RPMI8226 (cell line): ENCODE measurements around the gene NUF2.
"Not testable (repeated sequence)": the region's sequence is repeated elsewhere in the genome, so short reads cannot be mapped to it uniquely, and the experiment has no call there.

Source experiments
- DNase-seq: peaks from one replicate; pipeline ENCODE4 v3.0.0-alpha.2; 2015

The NUF2 gene

DNA sequence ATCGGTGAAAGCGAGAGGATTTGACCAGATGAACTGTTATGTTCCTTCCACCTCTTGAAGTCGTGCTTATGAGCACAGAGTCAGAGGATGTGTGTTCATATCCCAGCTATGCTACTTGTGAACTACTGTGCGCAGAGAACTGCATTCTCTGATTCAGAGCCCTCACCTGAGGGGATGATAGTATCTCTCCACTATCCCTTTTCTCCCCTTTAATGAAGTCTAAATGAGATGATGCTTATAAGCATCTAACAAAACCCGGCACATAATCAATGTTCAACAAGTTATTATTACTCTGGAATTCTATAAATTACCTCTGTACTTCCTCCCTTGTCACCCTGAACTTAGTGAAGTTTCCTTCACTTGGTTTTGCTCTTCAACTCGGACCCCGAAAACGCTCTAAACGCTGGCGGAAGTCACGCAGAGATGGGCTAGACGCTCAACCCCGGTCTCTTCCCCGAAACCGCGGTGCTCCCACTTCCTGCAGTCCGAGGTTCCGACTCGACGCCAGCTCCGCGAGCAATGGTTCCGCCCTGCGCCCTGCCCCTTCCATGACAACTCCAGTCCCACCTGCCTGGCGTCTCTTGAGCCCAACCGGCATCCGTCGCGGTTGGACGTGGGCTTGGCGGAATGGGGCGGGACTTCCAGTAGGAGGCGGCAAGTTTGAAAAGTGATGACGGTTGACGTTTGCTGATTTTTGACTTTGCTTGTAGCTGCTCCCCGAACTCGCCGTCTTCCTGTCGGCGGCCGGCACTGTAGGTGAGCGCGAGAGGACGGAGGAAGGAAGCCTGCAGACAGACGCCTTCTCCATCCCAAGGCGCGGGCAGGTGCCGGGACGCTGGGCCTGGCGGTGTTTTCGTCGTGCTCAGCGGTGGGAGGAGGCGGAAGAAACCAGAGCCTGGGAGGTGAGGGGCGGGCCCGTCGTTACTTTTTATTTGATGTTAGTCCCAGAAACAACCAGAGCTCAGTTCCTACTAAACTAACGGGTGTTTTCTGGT is at the start of gene NUF2:
Gene NUF2, plus strand, starts transcription at position 644 of the 995 bp plus-strand sequence. CDS start 4,098 bp downstream, outside the sequence.
- DNase-seq: peak; percentile 99

DNA sequence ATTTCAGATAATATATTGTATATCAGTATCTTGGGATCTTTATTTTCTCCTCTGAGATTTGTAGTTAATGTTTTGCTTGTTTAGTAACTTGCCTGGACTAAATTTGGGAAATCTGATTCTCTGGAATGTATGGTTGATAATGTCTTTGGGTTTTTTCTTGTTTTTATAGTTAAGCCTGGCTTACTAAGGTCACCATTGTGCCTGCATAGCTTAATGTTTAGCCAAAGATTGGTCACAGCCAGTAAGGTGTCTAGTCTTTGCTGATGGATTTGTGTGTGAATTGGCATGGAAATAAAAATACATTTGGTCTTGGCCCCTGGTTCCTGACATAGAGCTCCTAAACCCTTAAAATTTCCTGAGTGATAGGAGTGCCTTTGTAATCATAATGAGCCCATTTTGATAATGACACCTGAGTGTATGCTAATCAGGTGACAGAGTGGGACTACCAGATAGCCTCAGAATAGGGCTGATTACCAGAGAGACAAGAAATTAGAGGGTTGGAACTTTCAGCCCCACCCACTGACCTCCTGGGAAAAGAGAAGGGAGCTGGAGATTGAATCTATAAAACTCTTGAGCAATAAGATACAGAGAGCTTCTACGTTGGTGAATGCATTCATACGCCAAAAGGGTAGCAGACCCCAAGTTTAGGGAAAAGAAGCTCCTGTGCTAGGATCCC is 47.9 kb upstream of the NUF2 start:
- DNase-seq: no peak

GRCh38 chr1:163275222-163275621 is 46.5 kb upstream of the NUF2 start:
- DNase-seq: no peak

DNA sequence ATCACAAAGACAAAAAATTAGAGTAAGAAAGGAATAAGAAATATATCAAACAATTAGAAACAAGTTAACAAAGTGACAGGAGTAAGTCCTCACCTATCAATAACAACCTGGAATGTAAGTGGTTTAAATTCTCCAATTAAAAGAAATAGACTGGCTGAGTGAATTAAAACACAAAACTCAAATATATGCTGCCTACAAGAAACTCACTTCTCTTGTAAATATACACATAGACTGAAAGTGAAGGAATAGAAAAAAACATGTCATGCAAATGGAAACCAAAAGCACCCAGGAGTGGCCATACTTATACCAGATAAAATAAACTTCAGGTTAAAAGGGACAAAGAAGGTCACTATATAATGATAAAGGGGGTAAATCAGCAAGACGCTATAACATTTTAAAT is 43.2 kb upstream of the NUF2 start:
- no peak for DNase-seq

DNA sequence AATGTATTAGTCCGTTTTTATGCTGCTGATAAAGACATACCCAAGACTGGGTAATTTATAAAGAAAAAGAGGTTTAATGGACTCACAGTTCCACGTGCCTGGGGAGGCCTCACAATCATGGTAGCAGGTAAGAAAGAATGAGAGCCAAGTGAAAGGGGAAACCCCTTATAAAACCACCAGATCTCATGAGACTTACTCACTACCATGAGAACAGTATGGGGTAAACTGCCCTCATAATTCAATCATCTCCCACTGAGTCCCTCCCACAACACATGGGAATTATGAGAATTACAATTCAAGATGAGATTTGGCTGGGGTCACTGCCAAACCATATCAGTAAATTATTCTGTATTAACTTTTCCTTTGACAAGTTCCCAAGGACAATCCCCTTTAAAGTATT is 36.9 kb upstream of the NUF2 start:
- not testable (repeated sequence) for DNase-seq

- no peak for DNase-seq
Observed at GRCh38 chr1:163290025-163290640, 31.6 kb upstream of the NUF2 start.

- DNase-seq: no peak
Observed at GRCh38 chr1:163291461-163291860, 30.3 kb upstream of the NUF2 start.

GRCh38 chr1:163292153-163292552 is 29.6 kb upstream of the NUF2 start:
- not testable (repeated sequence) for DNase-seq

- DNase-seq: not testable (repeated sequence)
Observed at GRCh38 chr1:163293497-163293896, 28.3 kb upstream of the NUF2 start.

DNA sequence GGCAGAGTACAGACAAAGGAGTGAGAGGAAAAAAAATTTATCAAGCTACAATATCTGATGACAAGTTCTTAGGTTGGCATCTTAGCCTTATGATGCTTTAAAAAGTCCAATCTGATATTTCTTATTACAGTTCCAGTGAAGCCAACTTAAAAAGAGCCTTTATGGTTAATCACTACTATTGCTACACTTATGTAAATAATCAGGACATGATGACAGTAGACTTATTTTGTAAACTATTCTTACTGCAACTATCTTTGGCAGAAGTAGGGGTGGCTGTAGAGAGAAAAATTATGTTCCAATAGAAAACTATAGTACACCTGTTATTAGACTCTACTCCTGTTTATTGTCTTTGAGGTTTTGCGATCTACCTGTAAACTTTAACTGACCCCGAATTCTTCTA is 25.8 kb upstream of the NUF2 start:
- DNase-seq: no peak

- DNase-seq: no peak
Observed at GRCh38 chr1:163296504-163297263, 25.1 kb upstream of the NUF2 start.

GRCh38 chr1:163298365-163298764 is 23.4 kb upstream of the NUF2 start:
- DNase-seq: no peak

DNA sequence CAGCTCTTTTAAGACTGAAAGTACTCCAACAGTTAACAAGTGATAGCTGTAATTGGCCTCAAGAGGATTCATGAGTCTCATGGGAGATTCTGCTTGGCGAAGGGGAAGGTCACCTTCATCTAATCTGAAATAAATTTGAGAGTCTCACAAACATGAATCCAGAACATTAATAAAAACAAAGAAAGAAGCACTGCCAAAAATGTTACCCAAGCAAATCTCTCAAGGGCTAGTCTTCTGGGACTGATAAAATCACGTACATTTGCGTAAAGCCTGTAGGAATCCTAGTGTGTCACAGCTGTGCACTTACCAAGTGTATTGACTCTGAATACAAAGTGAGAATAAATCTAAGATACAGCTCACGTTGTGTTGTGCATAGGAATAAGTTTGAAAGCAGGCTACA is 21.2 kb upstream of the NUF2 start:
- no peak for DNase-seq

GRCh38 chr1:163303561-163303960 is 18.2 kb upstream of the NUF2 start:
- DNase-seq: no peak

- no peak for DNase-seq
Observed at GRCh38 chr1:163305441-163305840, 16.3 kb upstream of the NUF2 start.

GRCh38 chr1:163307479-163308171 is 14.1 kb upstream of the NUF2 start:
- DNase-seq: no peak

DNA sequence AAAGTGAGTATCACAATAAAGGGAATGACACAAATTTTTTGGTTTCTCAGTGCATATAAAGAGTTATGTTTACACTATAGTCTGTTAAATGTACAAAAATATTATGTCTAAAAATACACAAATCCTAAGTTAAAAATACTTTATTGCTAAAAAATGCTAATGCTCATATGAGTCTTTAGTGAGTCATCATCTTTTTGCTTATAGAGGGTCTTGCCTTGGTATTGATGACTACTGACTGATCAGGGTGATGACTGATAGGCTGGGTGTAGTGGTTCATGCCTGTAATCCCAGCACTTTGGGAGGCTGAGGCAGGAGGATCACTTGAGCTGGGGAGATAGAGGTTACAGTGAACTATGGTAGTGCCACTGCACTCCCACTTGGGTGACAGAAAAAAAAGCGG is 12.9 kb upstream of the NUF2 start:
- no peak for DNase-seq

DNA sequence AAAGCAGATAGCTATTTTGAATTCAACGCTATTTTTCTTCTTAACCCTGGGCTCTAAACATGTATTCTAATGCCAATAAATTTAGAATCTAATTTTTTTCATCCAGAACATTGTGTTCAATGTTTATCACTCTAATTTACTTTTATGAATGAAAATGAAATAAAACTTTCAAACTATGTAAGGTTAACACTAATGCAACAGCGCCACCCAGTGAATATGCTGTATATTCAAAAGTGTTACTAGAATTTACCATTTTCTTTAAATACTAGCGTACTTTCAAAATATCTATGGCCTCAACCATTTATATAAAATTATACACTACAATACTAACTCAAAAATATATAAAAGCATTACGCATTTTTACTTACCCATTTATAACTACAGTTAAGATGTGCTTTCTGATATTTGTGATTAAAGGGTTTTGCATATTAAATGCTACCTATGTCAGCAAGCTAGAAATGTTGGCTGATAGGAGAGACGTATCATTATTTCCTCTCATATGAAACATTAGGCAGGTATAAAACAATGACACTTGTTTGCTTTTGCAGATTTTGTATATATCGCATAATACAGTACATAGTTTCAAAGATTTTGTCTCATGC is 5.9 kb upstream of the NUF2 start:
- DNase-seq: peak; percentile 56

DNA sequence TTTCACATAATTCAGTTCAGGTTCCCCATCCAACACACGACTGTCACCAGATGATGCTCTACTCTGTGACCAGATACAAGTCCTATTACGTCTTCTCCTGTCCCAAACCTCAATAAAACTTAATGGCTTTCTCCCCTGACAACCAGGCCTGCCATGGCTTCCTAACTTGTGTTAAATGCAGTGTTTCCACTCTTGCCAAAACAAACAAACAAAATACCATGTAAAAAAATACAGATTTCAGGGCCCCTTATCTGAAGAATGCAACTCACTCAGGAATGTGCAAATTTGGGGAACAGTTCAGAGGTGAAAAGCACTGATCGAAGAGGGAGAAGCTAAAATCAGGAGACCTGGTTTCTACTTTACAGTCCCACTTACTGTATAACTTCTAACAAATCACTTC is 863 bp upstream of the NUF2 start:
- DNase-seq: no peak

DNA sequence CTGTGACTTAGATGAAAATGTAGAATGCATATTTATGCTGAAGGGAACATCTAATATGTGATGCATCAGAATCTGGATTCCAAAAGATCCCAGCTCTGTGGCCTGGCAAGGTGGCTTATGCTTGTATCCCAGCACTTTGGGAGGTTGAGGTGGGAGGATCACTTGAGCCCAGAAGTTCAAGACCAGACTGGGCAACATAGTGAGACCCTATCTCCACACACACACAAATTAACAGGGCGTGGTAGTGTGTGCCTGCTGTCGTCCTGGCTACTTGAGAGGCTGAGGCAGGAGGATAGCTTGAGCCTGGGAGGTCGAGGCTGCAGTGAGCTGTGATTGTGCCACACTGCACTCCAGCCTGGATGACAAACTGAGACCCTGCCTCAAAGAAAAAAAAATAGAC is 1.6 kb downstream of the NUF2 start:
- DNase-seq: not testable (repeated sequence)

DNA sequence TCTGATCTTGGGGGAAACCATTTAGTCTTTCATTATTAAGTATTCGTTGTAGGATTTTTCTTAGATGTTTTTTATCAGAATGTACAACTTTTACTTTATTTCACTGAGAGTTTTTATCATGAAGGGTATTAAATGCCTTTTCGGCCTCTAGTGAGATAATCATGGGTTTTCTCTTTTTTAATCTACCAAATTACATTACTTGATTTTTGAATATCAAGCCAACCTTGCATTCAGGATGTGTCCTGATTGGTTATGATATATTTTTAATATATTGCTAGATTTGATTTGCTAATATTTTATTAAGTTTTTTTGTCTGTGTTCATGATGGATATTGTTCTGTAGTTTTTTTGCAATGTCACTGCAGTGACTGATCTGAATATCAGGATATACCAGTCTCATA is 9.4 kb downstream of the NUF2 start:
- DNase-seq: no peak

GRCh38 chr1:163335216-163335615 is 13.5 kb downstream of the NUF2 start:
- no peak for DNase-seq
